SK-N-SH (cell line): ENCODE measurements around the gene SSC4D. TPM values are rescaled to one million over a fixed set of nuclear protein-coding genes. Genes with fewer than 3 reads are reported as not detected.
"Not testable (repeated sequence)": the region's sequence is repeated elsewhere in the genome, so short reads cannot be mapped to it uniquely, and the experiment has no call there.

Experiments used
- CTCF ChIA-PET: fragments of 300-600, 350-600 bp; formaldehyde crosslinking; extraction: SDS; loops from one replicate; lab custom pipeline; 2021; lab: Yijun Ruan, JAX
- POLR2A ChIA-PET: fragments of 350-600 bp; sonication (Branson Sonifier 250); formaldehyde crosslinking; extraction: SDS; loops from one replicate; lab custom pipeline; 2020; ENCODE audit warnings: antibody characterized with exemption, inconsistent platforms; lab: Yijun Ruan, JAX
- DNase-seq: peaks from one replicate; pipeline ENCODE4 v3.0.0; 2012
- H2AFZ ChIP-seq: fragments of 200-600 bp; sonication (generic); 2 replicates; pipeline ENCODE4 v1.8.1; 2016; ENCODE audit warnings: antibody characterized with exemption, mild to moderate bottlenecking, low read depth
- H3F3A ChIP-seq: fragments of 200-600 bp; sonication (generic); replicated peaks from 2 replicates; pipeline ENCODE3; 2016; ENCODE audit warnings: antibody characterized with exemption, mild to moderate bottlenecking; ENCODE audit not compliant: insufficient read depth
- H3K27ac ChIP-seq, 2 experiments: fragments of 200-500 bp in 1 of 2; fragments of 200-600 bp in 1 of 2; sonication (Bioruptor generic) in 1 of 2; sonication (generic), shearing (Covaris generic) in 1 of 2; 2 replicates each; pipeline versions ENCODE4 v1.5.1 to v1.6.1; 2014 to 2016; ENCODE audit warnings: low read depth in 2 of 2, inconsistent platforms in 1 of 2, low read length in 1 of 2, mild to moderate bottlenecking in 1 of 2, mixed read lengths in 1 of 2
- H3K27me3 ChIP-seq: fragments of 200-600 bp; sonication (generic), shearing (Covaris generic); 2 replicates; pipeline ENCODE4 v1.6.1; 2016; ENCODE audit warnings: mixed run types; ENCODE audit not compliant: insufficient read depth
- H3K36me3 ChIP-seq, 2 experiments: fragments of 200-500 bp in 1 of 2; fragments of 200-600 bp in 1 of 2; sonication (Bioruptor generic) in 1 of 2; sonication (generic) in 1 of 2; replicated peaks in 1 of 2; 2 replicates each; pipeline versions ENCODE3 to v1.5.1; 2014 to 2016; ENCODE audit warnings: low read length in 1 of 2, mild to moderate bottlenecking in 1 of 2; ENCODE audit not compliant: insufficient read depth in 2 of 2, control insufficient read depth in 1 of 2
- H3K4me1 ChIP-seq, 2 experiments: fragments of 200-500 bp in 1 of 2; fragments of 200-600 bp in 1 of 2; sonication (Bioruptor generic) in 1 of 2; sonication (generic), shearing (Covaris generic) in 1 of 2; 2 replicates each; pipeline versions ENCODE4 v1.5.1 to v1.6.1; 2014 to 2016; ENCODE audit warnings: low read depth in 1 of 2, low read length in 1 of 2, mixed run types in 1 of 2; ENCODE audit not compliant: insufficient read depth in 2 of 2, control insufficient read depth in 1 of 2
- H3K4me2 ChIP-seq: fragments of 200-600 bp; sonication (generic), shearing (Covaris generic); 2 replicates; pipeline ENCODE4 v1.6.1; 2017; ENCODE audit warnings: mixed run types
- H3K4me3 ChIP-seq, 2 experiments: fragments of 200-500 bp in 1 of 2; fragments of 200-600 bp in 1 of 2; sonication (Bioruptor generic) in 1 of 2; sonication (generic), shearing (Covaris generic) in 1 of 2; 2 replicates each; pipeline versions ENCODE4 v1.5.1 to v1.8.1; 2014 to 2016; ENCODE audit warnings: low read depth in 2 of 2, inconsistent platforms in 1 of 2, low read length in 1 of 2, mild to moderate bottlenecking in 1 of 2, mixed read lengths in 1 of 2, moderate library complexity in 1 of 2
- H3K79me2 ChIP-seq: fragments of 200-600 bp; sonication (generic); 2 replicates; pipeline ENCODE4 v1.8.1; 2017; ENCODE audit warnings: mild to moderate bottlenecking; ENCODE audit not compliant: insufficient read depth
- H3K9ac ChIP-seq: fragments of 200-600 bp; sonication (generic); 2 replicates; pipeline ENCODE4 v1.6.1; 2017; ENCODE audit warnings: mixed run types
- H3K9me2 ChIP-seq: fragments of 200-600 bp; sonication (generic); 2 replicates; pipeline ENCODE4 v1.6.1; 2017; ENCODE audit warnings: mixed run types
- H3K9me3 ChIP-seq: fragments of 200-600 bp; sonication (generic); 2 replicates; pipeline ENCODE4 v1.6.1; 2017; ENCODE audit warnings: mixed run types, mild to moderate bottlenecking, moderate library complexity
- H4K20me1 ChIP-seq: fragments of 200-600 bp; sonication (generic); 2 replicates; pipeline ENCODE4 v1.6.1; 2017; ENCODE audit warnings: mild to moderate bottlenecking, mixed run types; ENCODE audit not compliant: insufficient read depth
- ELF1 ChIP-seq: IDR thresholded peaks from 2 replicates; pipeline ENCODE4 v1.4.0; 2012
- EP300 ChIP-seq, 2 experiments: IDR thresholded peaks; 2 replicates each; pipeline versions ENCODE4 v1.4.0 to v1.6.1; 2012; ENCODE audit warnings: borderline replicate concordance in 1 of 2, low read depth in 1 of 2, low read length in 1 of 2
- FOSL2 ChIP-seq: IDR thresholded peaks from 2 replicates; pipeline ENCODE4 v1.4.0; 2012; ENCODE audit warnings: low read depth, mild to moderate bottlenecking, moderate library complexity, borderline replicate concordance
- FOXJ3 ChIP-seq: sonication (generic); formaldehyde crosslinking; IDR thresholded peaks from 2 replicates; pipeline ENCODE4 v1.5.1; 2020; ENCODE audit warnings: mild to moderate bottlenecking, missing genetic modification reagents
- NRF1 ChIP-seq: IDR thresholded peaks from 2 replicates; pipeline ENCODE4 v1.6.1; 2012; ENCODE audit warnings: low read depth, mild to moderate bottlenecking, low read length
- RAD21 ChIP-seq: IDR thresholded peaks from 2 replicates; pipeline ENCODE4 v1.6.1; 2012; ENCODE audit warnings: mild to moderate bottlenecking, low read length
- RCOR1 ChIP-seq: fragments of 150-350 bp; IDR thresholded peaks from 2 replicates; pipeline ENCODE4 v1.6.1; 2017; ENCODE audit warnings: antibody characterized with exemption, low read length
- SMC3 ChIP-seq: IDR thresholded peaks from 2 replicates; pipeline ENCODE4 v1.6.1; 2012; ENCODE audit warnings: low read depth, low read length, improper control_type of control experiment
- TAF1 ChIP-seq: IDR thresholded peaks from 2 replicates; pipeline ENCODE4 v1.6.1; 2012; ENCODE audit warnings: low read depth, mild to moderate bottlenecking, low read length, moderate library complexity, borderline replicate concordance
- TCF12 ChIP-seq: IDR thresholded peaks from 2 replicates; pipeline ENCODE4 v1.4.0; 2012
- WGBS: methylation state at CpG from one replicate; pipeline ENCODE4 v1.1.6; 2017; ENCODE audit warnings: low lambda C conversion rate; 5-methylcytosine and 5-hydroxymethylcytosine counted together
- polyA plus RNA-seq, 3 experiments: library from polyadenylated mRNA; depleted of rRNA; stranded (reverse); fragments of >200 nt; gene quantifications; 2 replicates each; pipeline ENCODE4 v1.2.3, GENCODE V29; 2012
- TF ChIP-seq, protein P1 (sequence below): fragments of 200-600 bp; sonication (generic); IDR thresholded peaks from 2 replicates; pipeline ENCODE4 v1.6.1; 2017; ENCODE audit warnings: antibody characterized with exemption, mild to moderate bottlenecking, moderate library complexity
- TF ChIP-seq, protein P2 (sequence below): IDR thresholded peaks from 2 replicates; pipeline ENCODE4; 2012
- TF ChIP-seq, protein P3 (sequence below): fragments of 150-350 bp; IDR thresholded peaks from 2 replicates; pipeline ENCODE4 v1.6.1; 2016; ENCODE audit warnings: mild to moderate bottlenecking, low read depth, low read length

SSC4D gene
- polyA plus RNA-seq, 1 of the 3 experiments (the other 2 are of a cell fraction), result 2.0 TPM

DNA sequence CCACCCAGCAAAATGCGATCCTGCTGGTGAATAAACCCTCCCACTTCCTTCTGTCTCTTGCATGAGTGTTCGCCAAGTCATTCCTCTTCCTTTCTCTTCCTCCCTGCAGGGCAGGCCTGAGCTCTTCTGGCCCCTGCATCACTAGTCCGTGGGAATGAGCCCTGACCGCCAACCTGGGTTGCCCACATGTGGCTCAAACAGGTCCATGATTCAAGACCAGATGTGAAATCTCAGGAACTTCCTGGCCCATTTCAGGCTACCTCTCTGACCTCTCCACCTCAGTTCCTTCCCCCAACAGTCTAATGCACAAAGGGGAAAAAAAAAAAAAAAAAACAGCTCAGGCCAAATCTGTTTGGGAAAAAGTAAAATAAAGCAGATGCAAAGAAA, 45.3 kb downstream of the SSC4D start:
- Histone ChIP-seq H3F3A (peaks cover 26% of the 10 kb centered on the region), H3K27me3 (no peaks in the 10 kb centered on the region), H3K4me1 (peaks cover 17 to 20% of the 10 kb centered on the region in 2 experiments; a peak in 3 of 4 replicates), H3K9me2 (no peaks in the 10 kb centered on the region), H3K9ac (peak overlapping the region; percentile 1; the same call in 1 of the 2 replicates), H3K79me2 (no peaks in the 10 kb centered on the region), H3K9me3 (no peaks in the 10 kb centered on the region), H3K27ac (peak overlapping the region; percentile 59 to 67), H3K4me2 (peak overlapping the region; percentile 48), H2AFZ (peak overlapping the region; percentile 94), H4K20me1 (no peaks in the 10 kb centered on the region), H3K4me3 (no peak overlapping the region), H3K36me3 (no peaks in the 10 kb centered on the region)
- 69% methylated on average over 4 of the region's 4 CpGs for WGBS
- no peak for DNase-seq
- CTCF ChIA-PET, result interaction anchor here (0.8 kb wide), 1 partner anchor 50 kb away, joined by 4 read pairs; no protein-coding TSS in a partner anchor
- no peak for TF ChIP-seq TAF1
- TF ChIP-seq FOSL2, result peak; percentile 20; the same call in 1 of the 2 replicates
- TF ChIP-seq NRF1, result no peak
- TF ChIP-seq RAD21, result no peak
- TF ChIP-seq, protein P1, sequence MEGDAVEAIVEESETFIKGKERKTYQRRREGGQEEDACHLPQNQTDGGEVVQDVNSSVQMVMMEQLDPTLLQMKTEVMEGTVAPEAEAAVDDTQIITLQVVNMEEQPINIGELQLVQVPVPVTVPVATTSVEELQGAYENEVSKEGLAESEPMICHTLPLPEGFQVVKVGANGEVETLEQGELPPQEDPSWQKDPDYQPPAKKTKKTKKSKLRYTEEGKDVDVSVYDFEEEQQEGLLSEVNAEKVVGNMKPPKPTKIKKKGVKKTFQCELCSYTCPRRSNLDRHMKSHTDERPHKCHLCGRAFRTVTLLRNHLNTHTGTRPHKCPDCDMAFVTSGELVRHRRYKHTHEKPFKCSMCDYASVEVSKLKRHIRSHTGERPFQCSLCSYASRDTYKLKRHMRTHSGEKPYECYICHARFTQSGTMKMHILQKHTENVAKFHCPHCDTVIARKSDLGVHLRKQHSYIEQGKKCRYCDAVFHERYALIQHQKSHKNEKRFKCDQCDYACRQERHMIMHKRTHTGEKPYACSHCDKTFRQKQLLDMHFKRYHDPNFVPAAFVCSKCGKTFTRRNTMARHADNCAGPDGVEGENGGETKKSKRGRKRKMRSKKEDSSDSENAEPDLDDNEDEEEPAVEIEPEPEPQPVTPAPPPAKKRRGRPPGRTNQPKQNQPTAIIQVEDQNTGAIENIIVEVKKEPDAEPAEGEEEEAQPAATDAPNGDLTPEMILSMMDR, result no peak
- POLR2A ChIA-PET, result interaction anchor here (0.6 kb wide), 1 partner anchor 449 kb away, joined by 4 read pairs; the partner anchor contains the start of gene POR

GRCh38 chr7:76363754-76364153, 45.7 kb downstream of the SSC4D start:
- H3K9ac ChIP-seq, H3K9me3 ChIP-seq, POLR2A ChIA-PET, H4K20me1 ChIP-seq, H3K79me2 ChIP-seq, H3K36me3 ChIP-seq, H3K4me3 ChIP-seq, H3K9me2 ChIP-seq, CTCF ChIA-PET, DNase-seq, H3K27me3 ChIP-seq: not testable (repeated sequence)
- peak overlapping the region; percentile 59 to 67 for H3K27ac ChIP-seq
- H2AFZ ChIP-seq, result peak overlapping the region; percentile 94
- H3K4me2 ChIP-seq, result peak overlapping the region; percentile 48; the same call in 1 of the 2 replicates
- 98% methylated on average over 3 of the region's 3 CpGs for WGBS
- peaks cover 17 to 20% of the 10 kb centered on the region in 2 experiments; a peak in 3 of 4 replicates for H3K4me1 ChIP-seq
- H3F3A ChIP-seq, result peaks cover 26% of the 10 kb centered on the region

DNA sequence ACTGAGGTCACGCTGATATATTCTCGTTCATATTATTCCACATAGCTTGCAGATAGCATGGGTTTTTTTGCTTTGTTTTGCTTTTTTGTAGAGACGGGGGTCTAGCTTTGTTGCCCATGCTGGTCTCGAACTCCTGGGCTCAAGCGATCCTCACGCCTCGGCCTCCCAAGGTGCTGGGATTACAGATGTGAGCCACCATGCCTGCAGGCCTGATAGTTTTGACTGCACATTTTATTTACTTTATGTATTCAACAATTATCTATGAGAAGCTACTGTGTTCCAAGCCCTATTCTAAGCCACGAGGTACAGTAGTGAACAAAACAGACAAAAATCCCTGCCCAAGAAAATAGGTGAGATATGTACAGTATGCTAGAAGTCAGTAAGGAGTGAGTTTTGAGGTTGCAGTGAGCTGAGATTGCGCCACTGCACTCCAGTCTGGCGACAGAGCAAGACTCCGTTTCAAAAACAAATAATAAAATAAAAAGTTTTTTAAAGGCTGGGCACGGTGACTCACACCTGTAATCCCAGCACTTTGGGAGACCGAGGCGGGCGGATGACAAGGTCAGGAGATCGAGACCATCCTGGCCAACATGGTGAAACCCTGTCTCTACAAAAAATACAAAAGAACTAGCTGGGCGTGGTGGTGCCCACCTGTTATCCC, 49.4 kb downstream of the SSC4D start:
- peak overlapping the region; percentile 82 to 88; a peak in 3 of 4 replicates for H3K4me3 ChIP-seq
- no peaks in the 10 kb centered on the region for H3K9me3 ChIP-seq
- CTCF ChIA-PET, result interaction anchor here (0.7 to 3.4 kb wide), 19 partner anchors 9 to 225 kb away, joined by 3 to 32 read pairs (median 4); partner anchors contain the start of gene HSPB1
- peak overlapping the region; percentile 80 for H3K4me2 ChIP-seq
- POLR2A ChIA-PET, result interaction anchor here (0.6 to 3.1 kb wide), 6 partner anchors 9 to 1055 kb away, joined by 3 to 24 read pairs (median 4); no protein-coding TSS in a partner anchor
- TF ChIP-seq FOXJ3 (CRISPR knock-in tag), result no peak
- TF ChIP-seq EP300 (IDR thresholded peaks at IDR 0.05; ENCODE audit: borderline replicate concordance in 1 of 2, low read depth in 1 of 2, low read length in 1 of 2), result no peak
- TF ChIP-seq, protein P2, sequence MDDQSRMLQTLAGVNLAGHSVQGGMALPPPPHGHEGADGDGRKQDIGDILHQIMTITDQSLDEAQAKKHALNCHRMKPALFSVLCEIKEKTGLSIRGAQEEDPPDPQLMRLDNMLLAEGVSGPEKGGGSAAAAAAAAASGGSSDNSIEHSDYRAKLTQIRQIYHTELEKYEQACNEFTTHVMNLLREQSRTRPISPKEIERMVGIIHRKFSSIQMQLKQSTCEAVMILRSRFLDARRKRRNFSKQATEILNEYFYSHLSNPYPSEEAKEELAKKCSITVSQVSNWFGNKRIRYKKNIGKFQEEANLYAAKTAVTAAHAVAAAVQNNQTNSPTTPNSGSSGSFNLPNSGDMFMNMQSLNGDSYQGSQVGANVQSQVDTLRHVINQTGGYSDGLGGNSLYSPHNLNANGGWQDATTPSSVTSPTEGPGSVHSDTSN, result no peak
- TF ChIP-seq TCF12, result no peak
- no peak for TF ChIP-seq RCOR1
- no peak for TF ChIP-seq SMC3
- TF ChIP-seq ELF1, result no peak
- TF ChIP-seq FOSL2, result no peak
- TF ChIP-seq, protein P3, sequence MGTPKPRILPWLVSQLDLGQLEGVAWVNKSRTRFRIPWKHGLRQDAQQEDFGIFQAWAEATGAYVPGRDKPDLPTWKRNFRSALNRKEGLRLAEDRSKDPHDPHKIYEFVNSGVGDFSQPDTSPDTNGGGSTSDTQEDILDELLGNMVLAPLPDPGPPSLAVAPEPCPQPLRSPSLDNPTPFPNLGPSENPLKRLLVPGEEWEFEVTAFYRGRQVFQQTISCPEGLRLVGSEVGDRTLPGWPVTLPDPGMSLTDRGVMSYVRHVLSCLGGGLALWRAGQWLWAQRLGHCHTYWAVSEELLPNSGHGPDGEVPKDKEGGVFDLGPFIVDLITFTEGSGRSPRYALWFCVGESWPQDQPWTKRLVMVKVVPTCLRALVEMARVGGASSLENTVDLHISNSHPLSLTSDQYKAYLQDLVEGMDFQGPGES, result no peak
- H3K4me1 ChIP-seq, result peaks cover 25 to 29% of the 10 kb centered on the region in 2 experiments
- H2AFZ ChIP-seq, result peak overlapping the region; percentile 92; the same call in 1 of the 2 replicates
- no peaks in the 10 kb centered on the region for H3K27me3 ChIP-seq
- peak overlapping the region; percentile 87 to 92 for H3K27ac ChIP-seq
- peak overlapping the region; percentile 93 for H3K9ac ChIP-seq
- H4K20me1 ChIP-seq, result peaks cover 29% of the 10 kb centered on the region
- H3F3A ChIP-seq, result peaks cover 30% of the 10 kb centered on the region
- DNase-seq, result no peak
- H3K9me2 ChIP-seq, result no peaks in the 10 kb centered on the region
- H3K79me2 ChIP-seq, result peaks cover 36% of the 10 kb centered on the region
- peaks cover 20 to 22% of the 10 kb centered on the region in 2 experiments for H3K36me3 ChIP-seq
- WGBS, result 88% methylated on average over 17 of the region's 17 CpGs
